HCT116 (cell line): ENCODE measurements around the gene SLC38A8. TPM values are rescaled to one million over a fixed set of nuclear protein-coding genes. Genes with fewer than 3 reads are reported as not detected.

ENCODE experiments used
- ATAC-seq: fragments of 200-7000 bp; cut with Tn5 transposase; 2 replicates; pipeline ENCODE4 v1.9.1; 2020; ENCODE audit warnings: mild to moderate bottlenecking, moderate library complexity
- BruUV-seq: library from RNA; stranded (reverse); fragments of 400-500 nt; replicated peaks from 2 replicates; lab custom pipeline; 2021; lab: Mats Ljungman, UMichigan
- CTCF ChIA-PET: fragments of 300-600 bp; sonication (Branson Sonifier 250); formaldehyde crosslinking; loops from one replicate; lab custom pipeline; 2021; ENCODE audit warnings: antibody characterized with exemption; lab: Charles Lee
- POLR2A ChIA-PET: fragments of 300-600, 350-600 bp; sonication (Branson Sonifier 250); formaldehyde crosslinking; loops from one replicate; lab custom pipeline; 2021; ENCODE audit warnings: antibody characterized with exemption; lab: Charles Lee
- RAD21 ChIA-PET, 2 experiments: fragments of 300-600 bp; sonication (Branson Sonifier 250); formaldehyde crosslinking; loops; one replicate each; lab custom pipeline; 2023; ENCODE audit warnings: low total read pairs in 2 of 2; ENCODE audit not compliant: uncharacterized antibody in 2 of 2, unreplicated experiment in 2 of 2, low non-redundant PET in 1 of 2; lab: Charles Lee
- DNase-seq: peaks from one replicate; pipeline ENCODE4 v3.0.0-alpha.2; 2010; ENCODE audit warnings: low read depth, low spot score
- H2AFZ ChIP-seq: fragments of 200-600 bp; shearing (Covaris generic), sonication (generic); 2 replicates; pipeline ENCODE4 v1.6.1; 2017; ENCODE audit warnings: low read depth, mixed run types, mixed read lengths, antibody characterized with exemption, low read length; ENCODE audit not compliant: poor library complexity, severe bottlenecking
- H3K27ac ChIP-seq: 2 replicates; pipeline ENCODE4 v1.5.1; 2012; ENCODE audit warnings: low read depth, low read length
- H3K27me3 ChIP-seq: fragments of 200-600 bp; sonication (generic); 2 replicates; pipeline ENCODE4 v1.6.1; 2016; ENCODE audit warnings: mixed run types, low read length, mixed read lengths; ENCODE audit not compliant: insufficient read depth
- H3K36me3 ChIP-seq, 2 experiments: fragments of 200-500 bp in 1 of 2; fragments of 200-600 bp in 1 of 2; sonication (Bioruptor generic) in 1 of 2; sonication (generic) in 1 of 2; 2 replicates each; pipeline versions ENCODE4 v1.5.1 to v1.6.1; 2014 to 2016; ENCODE audit warnings: low read length in 2 of 2, inconsistent platforms in 1 of 2, mixed read lengths in 1 of 2, mixed run types in 1 of 2; ENCODE audit not compliant: insufficient read depth in 2 of 2, control insufficient read depth in 1 of 2
- H3K4me1 ChIP-seq, 2 experiments: fragments of 200-600 bp in 1 of 2; sonication (generic) in 1 of 2; 2 replicates each; pipeline versions ENCODE4 v1.5.1 to v1.6.1; 2012 to 2017; ENCODE audit warnings: low read length in 2 of 2, inconsistent platforms in 1 of 2, mild to moderate bottlenecking in 1 of 2, mixed read lengths in 1 of 2, mixed run types in 1 of 2, moderate library complexity in 1 of 2; ENCODE audit not compliant: insufficient read depth in 2 of 2, control insufficient read depth in 1 of 2
- H3K4me2 ChIP-seq: fragments of 200-600 bp; sonication (generic); 2 replicates; pipeline ENCODE4 v1.6.1; 2017; ENCODE audit warnings: mixed run types, low read length, mixed read lengths
- H3K4me3 ChIP-seq, 2 experiments: fragments of 200-600 bp in 1 of 2; sonication (generic) in 1 of 2; replicated peaks in 1 of 2; 2 replicates each; pipeline ENCODE4 v1.5.1; 2011 to 2016; ENCODE audit warnings: low read length in 2 of 2, control low read depth in 1 of 2, low read depth in 1 of 2, mild to moderate bottlenecking in 1 of 2, mixed read lengths in 1 of 2, mixed run types in 1 of 2
- H3K79me2 ChIP-seq: fragments of 200-600 bp; sonication (generic); 2 replicates; pipeline ENCODE4 v1.6.1; 2017; ENCODE audit warnings: mild to moderate bottlenecking, mixed run types, low read length, moderate library complexity, mixed read lengths; ENCODE audit not compliant: insufficient read depth
- H3K9ac ChIP-seq: fragments of 200-600 bp; sonication (generic); 2 replicates; pipeline ENCODE4 v1.6.1; 2016; ENCODE audit warnings: low read length, mixed read lengths
- H3K9me2 ChIP-seq: fragments of 200-600 bp; sonication (generic), shearing (Covaris generic); 2 replicates; pipeline ENCODE4 v1.6.1; 2017; ENCODE audit warnings: mixed run types, mild to moderate bottlenecking, moderate library complexity; ENCODE audit not compliant: insufficient read depth
- H3K9me3 ChIP-seq, 2 experiments: fragments of 200-500 bp in 1 of 2; fragments of 200-600 bp in 1 of 2; sonication (Bioruptor generic) in 1 of 2; sonication (generic) in 1 of 2; 2 replicates each; pipeline ENCODE4 v1.6.1; 2014 to 2017; ENCODE audit warnings: low read length in 2 of 2, mixed read lengths in 2 of 2, inconsistent platforms in 1 of 2, low read depth in 1 of 2, mild to moderate bottlenecking in 1 of 2, mixed run types in 1 of 2, moderate library complexity in 1 of 2; ENCODE audit not compliant: control insufficient read depth in 1 of 2, insufficient read depth in 1 of 2
- H4K20me1 ChIP-seq: fragments of 200-600 bp; sonication (generic), shearing (Covaris generic); 2 replicates; pipeline ENCODE4 v1.6.1; 2017; ENCODE audit warnings: mixed run types, mild to moderate bottlenecking, moderate library complexity; ENCODE audit not compliant: insufficient read depth
- EGR1 ChIP-seq: IDR thresholded peaks from 2 replicates; pipeline ENCODE4 v1.6.1; 2012; ENCODE audit warnings: low read depth
- ELF1 ChIP-seq: IDR thresholded peaks from 2 replicates; pipeline ENCODE4 v1.6.1; 2012; ENCODE audit warnings: low read depth, borderline replicate concordance
- EZH2phosphoT487 ChIP-seq: fragments of 200-600 bp; IDR thresholded peaks from 2 replicates; pipeline ENCODE4 v1.6.1; 2018; ENCODE audit warnings: antibody characterized with exemption, borderline replicate concordance
- JUND ChIP-seq: IDR thresholded peaks from 2 replicates; pipeline ENCODE4 v1.6.1; 2012
- POLR2A ChIP-seq: IDR thresholded peaks from 2 replicates; pipeline ENCODE4 v1.7.0; 2011; ENCODE audit warnings: borderline replicate concordance; ENCODE audit not compliant: insufficient read depth, insufficient read length; ENCODE audit errors: extremely low read depth
- POLR2AphosphoS5 ChIP-seq: IDR thresholded peaks from 2 replicates; pipeline ENCODE4 v1.6.1; 2011; ENCODE audit warnings: mild to moderate bottlenecking, low read depth, low read length, moderate library complexity
- RAD21 ChIP-seq: IDR thresholded peaks from 2 replicates; pipeline ENCODE4 v1.6.1; 2012; ENCODE audit warnings: low read depth, mild to moderate bottlenecking
- SIN3A ChIP-seq: IDR thresholded peaks from 2 replicates; pipeline ENCODE4 v1.6.1; 2012; ENCODE audit warnings: low read depth
- SP1 ChIP-seq: IDR thresholded peaks from 2 replicates; pipeline ENCODE4 v1.6.1; 2012; ENCODE audit warnings: low read depth
- SRF ChIP-seq: IDR thresholded peaks from 2 replicates; pipeline ENCODE4 v1.6.1; 2012; ENCODE audit warnings: low read depth
- intact Hi-C: fragments of 100-400 bp; cut with micrococcal nuclease; formaldehyde crosslinking; loops from 2 replicates; pipeline ENCODE4 v1.10.0; 2022
- total RNA-seq: library from RNA; stranded (reverse); gene quantifications from one replicate; pipeline ENCODE4 v1.2.1, GENCODE V29; 2021; ENCODE audit not compliant: unreplicated experiment
- TF ChIP-seq, protein P1 (sequence below), 3 experiments: fragments of 200-600 bp in 1 of 3; sonication (generic) in 1 of 3; IDR thresholded peaks in 2 of 3; conservative IDR thresholded peaks in 1 of 3; 2 replicates each; pipeline ENCODE4 v1.5.1; 2012 to 2017; ENCODE audit warnings: low read depth in 2 of 3, low read length in 2 of 3, antibody characterized with exemption in 1 of 3, borderline replicate concordance in 1 of 3, control low read depth in 1 of 3, mild to moderate bottlenecking in 1 of 3, mixed read lengths in 1 of 3, mixed run types in 1 of 3, moderate library complexity in 1 of 3; ENCODE audit not compliant: insufficient read depth in 1 of 3
- TF ChIP-seq, protein P2 (sequence below): IDR thresholded peaks from 2 replicates; pipeline ENCODE4 v1.6.1; 2012; ENCODE audit warnings: low read depth
- TF ChIP-seq, protein P3 (sequence below): IDR thresholded peaks from 2 replicates; pipeline ENCODE4 v1.6.1; 2012

SLC38A8 gene
- total RNA-seq, 1 experiment from 2014 or later: not detected

DNA sequence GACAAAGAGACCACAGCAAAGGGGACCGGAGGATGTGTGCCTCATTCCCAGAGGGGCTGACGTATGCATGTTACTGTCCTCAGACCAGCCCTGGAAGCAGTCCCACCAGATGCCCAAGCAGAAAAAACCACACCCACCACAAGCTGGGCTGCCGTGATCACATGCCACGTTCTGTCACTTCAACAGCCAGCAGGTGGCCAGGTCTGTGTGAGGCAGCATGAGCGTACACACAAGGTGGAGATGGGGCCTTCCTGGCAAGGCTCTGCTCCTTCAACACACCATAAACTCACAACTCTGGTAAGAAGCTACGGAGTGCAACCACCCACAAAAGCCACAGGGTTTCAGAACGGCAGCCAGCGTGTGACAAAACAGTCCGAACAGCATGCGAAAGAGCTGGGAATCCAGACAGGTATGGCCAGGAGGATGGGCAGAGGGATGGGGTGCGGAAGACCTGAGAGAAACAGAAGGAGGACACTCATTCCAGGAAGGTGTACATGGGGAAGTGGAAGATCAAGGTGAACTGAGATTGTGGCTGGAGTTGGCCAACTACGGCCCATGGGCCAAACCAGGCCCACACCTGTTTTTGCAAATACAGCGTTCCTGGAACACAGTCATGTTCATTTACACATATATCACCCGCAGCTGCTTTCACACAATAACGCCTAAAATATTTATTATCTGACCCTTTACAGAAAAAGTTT lies 46.2 kb upstream of the SLC38A8 start:
- ChIA-PET CTCF (interaction anchor here (0.9 to 2.0 kb wide), 2 partner anchors 98 to 220 kb away, joined by 3 to 10 read pairs; partner anchors contain the start of gene TAF1C), POLR2A (no interaction called here), RAD21 (no interaction called here)
- H3K27ac ChIP-seq: no peak overlapping the region
- intact Hi-C loops: no loop called here
- H3K36me3 ChIP-seq: peaks cover 41 to 68% of the 10 kb centered on the region in 2 experiments; a peak in 3 of 4 replicates
- H3K27me3 ChIP-seq: no peaks in the 10 kb centered on the region
- no peak overlapping the region for H3K4me3 ChIP-seq
- no peaks in the 10 kb centered on the region for H3K79me2 ChIP-seq
- BruUV-seq: no TSS peak
- H2AFZ ChIP-seq: no peak overlapping the region
- TF ChIP-seq RAD21: no peak
- TF ChIP-seq, protein P1, sequence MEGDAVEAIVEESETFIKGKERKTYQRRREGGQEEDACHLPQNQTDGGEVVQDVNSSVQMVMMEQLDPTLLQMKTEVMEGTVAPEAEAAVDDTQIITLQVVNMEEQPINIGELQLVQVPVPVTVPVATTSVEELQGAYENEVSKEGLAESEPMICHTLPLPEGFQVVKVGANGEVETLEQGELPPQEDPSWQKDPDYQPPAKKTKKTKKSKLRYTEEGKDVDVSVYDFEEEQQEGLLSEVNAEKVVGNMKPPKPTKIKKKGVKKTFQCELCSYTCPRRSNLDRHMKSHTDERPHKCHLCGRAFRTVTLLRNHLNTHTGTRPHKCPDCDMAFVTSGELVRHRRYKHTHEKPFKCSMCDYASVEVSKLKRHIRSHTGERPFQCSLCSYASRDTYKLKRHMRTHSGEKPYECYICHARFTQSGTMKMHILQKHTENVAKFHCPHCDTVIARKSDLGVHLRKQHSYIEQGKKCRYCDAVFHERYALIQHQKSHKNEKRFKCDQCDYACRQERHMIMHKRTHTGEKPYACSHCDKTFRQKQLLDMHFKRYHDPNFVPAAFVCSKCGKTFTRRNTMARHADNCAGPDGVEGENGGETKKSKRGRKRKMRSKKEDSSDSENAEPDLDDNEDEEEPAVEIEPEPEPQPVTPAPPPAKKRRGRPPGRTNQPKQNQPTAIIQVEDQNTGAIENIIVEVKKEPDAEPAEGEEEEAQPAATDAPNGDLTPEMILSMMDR (IDR thresholded peaks at IDR 0.05 in 2 of 3, conservative IDR thresholded peaks at IDR 0.05 in 1 of 3; ENCODE audit: borderline replicate concordance in 1 of 3, insufficient read depth in 1 of 3, low read depth in 2 of 3, low read length in 2 of 3): peak; percentile 17 to 35 (median 30); a peak in 5 of 6 replicates
- H3K4me2 ChIP-seq: no peak overlapping the region
- no peak for DNase-seq
- no peaks in the 10 kb centered on the region for H4K20me1 ChIP-seq
- no peak overlapping the region for H3K9ac ChIP-seq
- no peaks in the 10 kb centered on the region for H3K9me3 ChIP-seq
- H3K4me1 ChIP-seq: no peaks in the 10 kb centered on the region
- peak; percentile 48; the same call in 1 of the 2 replicates for ATAC-seq
- H3K9me2 ChIP-seq: no peaks in the 10 kb centered on the region

DNA sequence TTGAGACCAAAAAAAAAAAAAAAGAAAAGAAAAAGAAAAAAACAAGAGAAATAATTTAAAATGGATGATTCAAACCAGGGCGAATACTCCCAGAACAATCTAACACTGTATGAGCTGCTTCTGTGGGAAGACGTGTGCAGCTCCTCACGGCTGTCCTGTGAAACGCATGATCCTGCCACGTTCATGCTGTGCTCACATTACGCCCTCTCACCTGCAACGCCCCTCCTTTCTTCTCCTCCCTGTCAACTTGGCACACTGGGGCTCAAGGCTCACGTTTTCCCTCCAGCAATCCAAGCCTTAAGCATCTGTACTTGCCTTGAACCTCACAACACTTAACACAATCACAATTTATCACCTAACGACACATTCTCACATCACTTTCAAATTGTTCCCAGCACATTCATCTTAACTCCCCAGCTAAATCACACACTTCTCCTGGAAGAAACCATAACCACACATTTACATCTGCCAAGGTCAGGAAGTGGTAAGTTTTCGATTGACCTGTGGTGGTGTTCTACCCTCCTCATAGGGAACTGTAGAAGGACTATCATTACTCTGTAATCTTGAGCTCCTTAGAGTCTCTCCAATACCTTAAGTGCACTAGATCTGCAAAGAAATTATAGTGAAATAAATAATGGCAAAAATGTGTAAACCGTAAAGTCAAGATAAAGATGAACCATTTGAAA lies 45.0 kb upstream of the SLC38A8 start:
- no peak overlapping the region for H3K4me3 ChIP-seq
- H3K36me3 ChIP-seq: peaks cover 29 to 62% of the 10 kb centered on the region in 2 experiments; a peak in 3 of 4 replicates
- no peaks in the 10 kb centered on the region for H3K9me2 ChIP-seq
- no TSS peak for BruUV-seq
- H4K20me1 ChIP-seq: no peaks in the 10 kb centered on the region
- H2AFZ ChIP-seq: no peak overlapping the region
- no peaks in the 10 kb centered on the region for H3K27me3 ChIP-seq
- H3K79me2 ChIP-seq: no peaks in the 10 kb centered on the region
- no peaks in the 10 kb centered on the region for H3K4me1 ChIP-seq
- RAD21 ChIA-PET: interaction anchor here (0.6 kb wide), 2 partner anchors 100 to 390 kb away, joined by 4 read pairs; partner anchors contain the start of gene TAF1C (in 1 of the 2)
- intact Hi-C loops: no loop called here
- H3K27ac ChIP-seq: no peak overlapping the region
- POLR2A ChIA-PET: no interaction called here
- CTCF ChIA-PET: interaction anchor here (0.8 to 2.3 kb wide), 2 partner anchors 99 to 220 kb away, joined by 3 to 17 read pairs; partner anchors contain the start of gene TAF1C
- ATAC-seq (no peak), DNase-seq (no peak)
- no peak overlapping the region for H3K4me2 ChIP-seq
- no peak overlapping the region for H3K9ac ChIP-seq
- no peaks in the 10 kb centered on the region for H3K9me3 ChIP-seq
- TF ChIP-seq RAD21 (no peak), EGR1 (no peak), SRF (no peak), POLR2A (no peak), SP1 (no peak), SIN3A (no peak), JUND (no peak), ELF1 (no peak), POLR2AphosphoS5 (no peak), EZH2phosphoT487 (no peak)
- TF ChIP-seq, protein P2, sequence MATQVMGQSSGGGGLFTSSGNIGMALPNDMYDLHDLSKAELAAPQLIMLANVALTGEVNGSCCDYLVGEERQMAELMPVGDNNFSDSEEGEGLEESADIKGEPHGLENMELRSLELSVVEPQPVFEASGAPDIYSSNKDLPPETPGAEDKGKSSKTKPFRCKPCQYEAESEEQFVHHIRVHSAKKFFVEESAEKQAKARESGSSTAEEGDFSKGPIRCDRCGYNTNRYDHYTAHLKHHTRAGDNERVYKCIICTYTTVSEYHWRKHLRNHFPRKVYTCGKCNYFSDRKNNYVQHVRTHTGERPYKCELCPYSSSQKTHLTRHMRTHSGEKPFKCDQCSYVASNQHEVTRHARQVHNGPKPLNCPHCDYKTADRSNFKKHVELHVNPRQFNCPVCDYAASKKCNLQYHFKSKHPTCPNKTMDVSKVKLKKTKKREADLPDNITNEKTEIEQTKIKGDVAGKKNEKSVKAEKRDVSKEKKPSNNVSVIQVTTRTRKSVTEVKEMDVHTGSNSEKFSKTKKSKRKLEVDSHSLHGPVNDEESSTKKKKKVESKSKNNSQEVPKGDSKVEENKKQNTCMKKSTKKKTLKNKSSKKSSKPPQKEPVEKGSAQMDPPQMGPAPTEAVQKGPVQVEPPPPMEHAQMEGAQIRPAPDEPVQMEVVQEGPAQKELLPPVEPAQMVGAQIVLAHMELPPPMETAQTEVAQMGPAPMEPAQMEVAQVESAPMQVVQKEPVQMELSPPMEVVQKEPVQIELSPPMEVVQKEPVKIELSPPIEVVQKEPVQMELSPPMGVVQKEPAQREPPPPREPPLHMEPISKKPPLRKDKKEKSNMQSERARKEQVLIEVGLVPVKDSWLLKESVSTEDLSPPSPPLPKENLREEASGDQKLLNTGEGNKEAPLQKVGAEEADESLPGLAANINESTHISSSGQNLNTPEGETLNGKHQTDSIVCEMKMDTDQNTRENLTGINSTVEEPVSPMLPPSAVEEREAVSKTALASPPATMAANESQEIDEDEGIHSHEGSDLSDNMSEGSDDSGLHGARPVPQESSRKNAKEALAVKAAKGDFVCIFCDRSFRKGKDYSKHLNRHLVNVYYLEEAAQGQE: no peak
- TF ChIP-seq, protein P3, sequence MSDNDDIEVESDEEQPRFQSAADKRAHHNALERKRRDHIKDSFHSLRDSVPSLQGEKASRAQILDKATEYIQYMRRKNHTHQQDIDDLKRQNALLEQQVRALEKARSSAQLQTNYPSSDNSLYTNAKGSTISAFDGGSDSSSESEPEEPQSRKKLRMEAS: no peak
